Kidney epithelial cell (primary cell): ENCODE data around the gene DMRTC2. TPM values are rescaled to one million over a fixed set of nuclear protein-coding genes. Genes with fewer than 3 reads are reported as not detected.

Experiments
- DNase-seq: peaks from one replicate; pipeline ENCODE4 v3.0.0-alpha.2; 2010; ENCODE audit warnings: low read depth
- H3K27me3 ChIP-seq: 2 replicates; pipeline ENCODE4 v1.6.0; 2011; ENCODE audit warnings: low read length; ENCODE audit not compliant: control insufficient read depth, insufficient read depth
- H3K36me3 ChIP-seq: 2 replicates; pipeline ENCODE4 v1.5.1; 2011; ENCODE audit warnings: low read length; ENCODE audit not compliant: control insufficient read depth, insufficient read depth
- H3K4me3 ChIP-seq: 2 replicates; pipeline ENCODE4 v1.5.1; 2011; ENCODE audit warnings: low read depth, mild to moderate bottlenecking, control low read depth, low read length
- CTCF ChIP-seq: IDR thresholded peaks from 2 replicates; pipeline ENCODE4 v1.5.1; 2011; ENCODE audit warnings: mild to moderate bottlenecking, moderate library complexity, low read length, control low read depth, inconsistent platforms; ENCODE audit not compliant: insufficient read depth, poor library complexity, severe bottlenecking
- total RNA-seq: library from RNA; depleted of rRNA; stranded (reverse); fragments of >200 nt; gene quantifications from 2 replicates; pipeline ENCODE4 v1.2.3, GENCODE V29; 2015

Gene DMRTC2
- total RNA-seq, 1 donor from 2014 or later = not detected

- no peaks in the 10 kb centered on the region for H3K36me3 ChIP-seq
- no peak for DNase-seq
- no peaks in the 10 kb centered on the region for H3K27me3 ChIP-seq
- TF ChIP-seq CTCF = no peak
- no peak overlapping the region for H3K4me3 ChIP-seq
Observed at GRCh38 chr19:41802770-41803169, 42.1 kb upstream of the DMRTC2 start.

GRCh38 chr19:41804336-41804735, 40.5 kb upstream of the DMRTC2 start:
- Histone ChIP-seq H3K4me3 (no peak overlapping the region), H3K36me3 (no peaks in the 10 kb centered on the region), H3K27me3 (no peaks in the 10 kb centered on the region)
- DNase-seq = no peak
- TF ChIP-seq CTCF = no peak

GRCh38 chr19:41807176-41807575, 37.7 kb upstream of the DMRTC2 start:
- no peak for TF ChIP-seq CTCF
- Histone ChIP-seq H3K36me3 (no peaks in the 10 kb centered on the region), H3K4me3 (no peak overlapping the region), H3K27me3 (no peaks in the 10 kb centered on the region)
- no peak for DNase-seq

GRCh38 chr19:41808663-41809566, 35.9 kb upstream of the DMRTC2 start:
- TF ChIP-seq CTCF = no peak
- Histone ChIP-seq H3K27me3 (no peaks in the 10 kb centered on the region), H3K36me3 (no peaks in the 10 kb centered on the region), H3K4me3 (no peak overlapping the region)
- DNase-seq = no peak

GRCh38 chr19:41810301-41810700, 34.5 kb upstream of the DMRTC2 start:
- Histone ChIP-seq H3K27me3 (no peaks in the 10 kb centered on the region), H3K4me3 (no peak overlapping the region), H3K36me3 (no peaks in the 10 kb centered on the region)
- DNase-seq = no peak
- no peak for TF ChIP-seq CTCF

- H3K27me3 ChIP-seq = no peaks in the 10 kb centered on the region
- no peak for DNase-seq
- TF ChIP-seq CTCF = no peak
- H3K4me3 ChIP-seq = no peak overlapping the region
- H3K36me3 ChIP-seq = no peaks in the 10 kb centered on the region
Observed at GRCh38 chr19:41811036-41811435, 33.8 kb upstream of the DMRTC2 start.
